ENCODE data around the gene PDSS2. TPM values are rescaled to one million over a fixed set of nuclear protein-coding genes. Genes with fewer than 3 reads are reported as not detected.

The PDSS2 gene
- total RNA-seq, 4 donors from 2014 or later = 4.3 to 14.7 (median 12.1) TPM

- H3K27me3 ChIP-seq = peaks cover 15% of the 10 kb centered on the region
- H3K4me1 ChIP-seq = peaks cover 18% of the 10 kb centered on the region
- DNase-seq (ENCODE audit: low spot score in 2 of 2) = no peak
- H3K4me3 ChIP-seq = no peak overlapping the region
- 70% methylated on average over 2 of the region's 2 CpGs for WGBS
- no peaks in the 10 kb centered on the region for H3K36me3 ChIP-seq
- no peak overlapping the region for H3K27ac ChIP-seq
- no peaks in the 10 kb centered on the region for H3K9me3 ChIP-seq
- TF ChIP-seq POLR2AphosphoS5 (IDR thresholded peaks at IDR 0.05) = no peak
- TF ChIP-seq EP300 (IDR thresholded peaks at IDR 0.05) = no peak
Measured at GRCh38 chr6:107495971-107496370, 36.6 kb upstream of the PDSS2 start.

GRCh38 chr6:107495196-107495643, 35.9 kb upstream of the PDSS2 start:
- Histone ChIP-seq H3K27me3 (peaks cover 23% of the 10 kb centered on the region), H3K36me3 (no peaks in the 10 kb centered on the region), H3K9me3 (no peaks in the 10 kb centered on the region), H3K4me1 (peaks cover 25% of the 10 kb centered on the region), H3K27ac (peak overlapping the region; percentile 10), H3K4me3 (no peak overlapping the region)
- TF ChIP-seq POLR2A (IDR thresholded peaks at IDR 0.05) (no peak), CTCF (IDR thresholded peaks at IDR 0.05) (no peak), EP300 (IDR thresholded peaks at IDR 0.05) (no peak), POLR2AphosphoS5 (IDR thresholded peaks at IDR 0.05) (no peak)
- no peak for DNase-seq (ENCODE audit: low spot score in 2 of 2)
- WGBS = 47% methylated on average over 7 of the region's 7 CpGs

- no peak overlapping the region for H3K4me3 ChIP-seq
- no peak overlapping the region for H3K27ac ChIP-seq
- TF ChIP-seq CTCF (IDR thresholded peaks at IDR 0.05) = no peak
- TF ChIP-seq POLR2AphosphoS5 (IDR thresholded peaks at IDR 0.05) = no peak
- TF ChIP-seq POLR2A (IDR thresholded peaks at IDR 0.05) = no peak
- no peak for TF ChIP-seq EP300 (IDR thresholded peaks at IDR 0.05)
- H3K9me3 ChIP-seq = no peaks in the 10 kb centered on the region
- no peaks in the 10 kb centered on the region for H3K36me3 ChIP-seq
- peaks cover 38% of the 10 kb centered on the region for H3K4me1 ChIP-seq
- 58% methylated on average over 12 of the region's 12 CpGs for WGBS
- DNase-seq (ENCODE audit: low spot score in 2 of 2) = no peak
- peaks cover 36% of the 10 kb centered on the region for H3K27me3 ChIP-seq
Measured at GRCh38 chr6:107493158-107494057, 34.0 kb upstream of the PDSS2 start.

- Histone ChIP-seq H3K36me3 (no peaks in the 10 kb centered on the region), H3K4me1 (peaks cover 39% of the 10 kb centered on the region), H3K4me3 (peak overlapping the region; percentile 79), H3K9me3 (no peaks in the 10 kb centered on the region), H3K27ac (no peak overlapping the region), H3K27me3 (peaks cover 49% of the 10 kb centered on the region)
- TF ChIP-seq POLR2AphosphoS5 (IDR thresholded peaks at IDR 0.05) (no peak), POLR2A (IDR thresholded peaks at IDR 0.05) (no peak)
- no peak for DNase-seq (ENCODE audit: low spot score in 2 of 2)
- WGBS = 61% methylated on average over 14 of the region's 14 CpGs
Measured at GRCh38 chr6:107491760-107492660, 32.6 kb upstream of the PDSS2 start.

- Histone ChIP-seq H3K4me1 (peaks cover 36% of the 10 kb centered on the region), H3K36me3 (no peaks in the 10 kb centered on the region), H3K27ac (no peak overlapping the region), H3K4me3 (peak overlapping the region; percentile 79), H3K27me3 (peaks cover 49% of the 10 kb centered on the region), H3K9me3 (no peaks in the 10 kb centered on the region)
- whole genome bisulfite sequencing = 6% methylated on average over 7 of the region's 38 CpGs
- peak in 1 of 2 donors; percentile 74 for DNase-seq (ENCODE audit: low spot score in 2 of 2)
- TF ChIP-seq POLR2AphosphoS5 (IDR thresholded peaks at IDR 0.05) (no peak), EP300 (IDR thresholded peaks at IDR 0.05) (no peak), CTCF (IDR thresholded peaks at IDR 0.05) (no peak), POLR2A (IDR thresholded peaks at IDR 0.05) (no peak)
Measured at GRCh38 chr6:107491138-107491609, 31.8 kb upstream of the PDSS2 start.

Data from suprapubic skin (tissue), 4 donors.